ENCODE data around the gene ABCB6. TPM values are rescaled to one million over a fixed set of nuclear protein-coding genes. Genes with fewer than 3 reads are reported as not detected.

Gene ABCB6
- total RNA-seq, 2 donors from 2014 or later: 16.9 to 27.1 TPM

DNA sequence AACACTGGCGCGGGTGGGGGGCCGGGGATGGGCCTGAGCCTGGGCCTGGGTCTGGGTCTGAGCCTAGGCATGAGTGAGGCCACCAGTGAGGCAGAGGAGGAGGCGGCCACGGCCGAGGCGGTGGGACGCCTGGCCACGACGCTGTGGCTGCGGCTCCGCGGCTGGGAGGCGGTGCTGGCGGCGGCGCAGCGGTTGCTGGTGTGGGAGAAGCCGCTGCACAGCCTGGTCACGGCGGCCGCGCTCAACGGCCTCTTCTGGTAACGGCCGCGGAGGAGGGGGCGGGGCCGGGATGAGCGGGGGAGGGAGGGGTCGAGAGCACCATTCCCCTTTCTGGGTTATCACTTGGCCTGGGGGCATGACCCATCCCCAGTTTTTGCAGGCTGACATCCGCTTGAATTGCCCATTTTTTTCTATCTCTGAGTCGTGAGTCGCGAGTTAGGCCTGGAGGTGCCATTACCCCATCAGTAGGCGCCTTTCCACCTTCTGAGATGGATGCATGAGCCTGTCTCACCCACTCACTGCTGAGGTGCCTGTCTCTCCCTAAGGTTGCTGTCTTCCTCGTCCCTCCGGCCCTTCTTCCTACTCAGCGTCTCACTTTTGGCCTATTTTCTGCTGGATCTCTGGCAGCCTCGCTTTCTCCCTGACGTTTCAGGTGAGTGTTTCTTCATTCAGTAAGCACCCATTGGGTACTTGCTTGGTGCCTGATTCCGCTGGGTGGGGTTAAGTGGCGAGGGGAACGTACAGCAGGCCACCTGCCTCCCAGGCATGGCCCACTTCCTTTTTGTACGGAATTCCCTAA, 40.2 kb downstream of the ABCB6 start:
- Histone ChIP-seq H3K27ac (peak overlapping the region; percentile 100), H3K4me1 (peaks cover 8% of the 10 kb centered on the region), H3K4me3 (peak overlapping the region; percentile 76), H3K27me3 (no peaks in the 10 kb centered on the region), H3K36me3 (peaks cover 26% of the 10 kb centered on the region), H3K9me3 (no peaks in the 10 kb centered on the region), H3K9ac (ENCODE audit: low read depth in 2 of 2, low read length in 2 of 2) (peak overlapping the region; percentile 64 to 97)
- no peak for TF ChIP-seq CTCF (IDR thresholded peaks at IDR 0.05)
- intact Hi-C loops (cut with DNase I): loop anchor here (2.0 kb wide), 1 partner anchor 28 kb away; the partner anchor contains the start of gene ZFAND2B
- peak; percentile 71 for DNase-seq

DNA sequence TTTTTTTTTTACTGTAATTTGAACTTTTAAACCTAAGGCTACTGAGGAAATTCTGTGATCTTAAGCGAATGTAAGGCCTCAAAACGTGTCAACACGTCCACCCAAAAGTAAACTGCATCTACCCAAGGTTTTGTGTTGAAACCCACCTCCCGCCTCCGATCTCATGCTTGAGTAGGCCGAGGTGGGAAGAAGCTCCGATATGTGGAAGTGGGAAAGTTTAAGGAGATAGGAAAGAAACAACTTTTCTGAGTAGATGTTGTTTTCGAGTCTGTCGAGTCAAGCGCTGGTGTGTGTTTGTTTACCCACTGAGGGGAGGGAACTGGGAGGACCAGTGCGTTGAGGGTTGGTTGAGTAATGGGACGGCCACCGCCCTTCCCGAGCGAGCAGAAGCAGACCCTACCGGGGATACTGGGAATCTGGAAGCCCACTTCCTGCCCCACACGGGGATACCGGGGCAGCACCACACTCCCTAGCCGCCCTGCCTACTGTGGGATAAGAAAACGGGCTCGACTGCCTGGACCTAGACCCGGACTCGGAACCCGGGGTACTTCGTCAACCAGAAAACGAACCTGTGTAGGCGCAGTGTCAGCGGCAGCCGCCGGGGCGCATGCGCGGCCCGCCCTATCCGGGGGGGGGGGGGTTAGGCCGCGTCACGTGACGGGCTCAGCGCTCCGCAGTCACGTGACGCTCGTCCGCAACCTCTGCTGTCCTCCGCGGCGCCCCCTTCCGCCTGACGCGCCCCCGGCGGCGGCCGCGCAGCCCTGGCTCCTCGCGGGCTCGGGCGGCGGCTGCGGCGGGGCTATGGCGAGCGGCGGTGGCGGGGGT, 41.0 kb downstream of the ABCB6 start, which contains the start of gene RETREG2:
Gene RETREG2, plus strand, starts transcription at position 724 of the 825 bp plus-strand sequence. Its CDS starts 78 bp downstream, at position 802.
- intact Hi-C loops (cut with DNase I): loop anchor here (2.0 kb wide), 1 partner anchor 29 kb away; the partner anchor contains the start of gene ZFAND2B
- H3K36me3 ChIP-seq: peaks cover 26% of the 10 kb centered on the region
- H3K4me1 ChIP-seq: peaks cover 8% of the 10 kb centered on the region
- H3K27me3 ChIP-seq: no peaks in the 10 kb centered on the region
- peak within 1 kb of the TSS; percentile 85 to 97 for H3K9ac ChIP-seq (ENCODE audit: low read depth in 2 of 2, low read length in 2 of 2)
- peak within 1 kb of the TSS; percentile 100 for H3K27ac ChIP-seq
- DNase-seq: peak; percentile 92
- H3K9me3 ChIP-seq: no peaks in the 10 kb centered on the region
- TF ChIP-seq CTCF (IDR thresholded peaks at IDR 0.05): no peak
- peak within 1 kb of the TSS; percentile 76 for H3K4me3 ChIP-seq

DNA sequence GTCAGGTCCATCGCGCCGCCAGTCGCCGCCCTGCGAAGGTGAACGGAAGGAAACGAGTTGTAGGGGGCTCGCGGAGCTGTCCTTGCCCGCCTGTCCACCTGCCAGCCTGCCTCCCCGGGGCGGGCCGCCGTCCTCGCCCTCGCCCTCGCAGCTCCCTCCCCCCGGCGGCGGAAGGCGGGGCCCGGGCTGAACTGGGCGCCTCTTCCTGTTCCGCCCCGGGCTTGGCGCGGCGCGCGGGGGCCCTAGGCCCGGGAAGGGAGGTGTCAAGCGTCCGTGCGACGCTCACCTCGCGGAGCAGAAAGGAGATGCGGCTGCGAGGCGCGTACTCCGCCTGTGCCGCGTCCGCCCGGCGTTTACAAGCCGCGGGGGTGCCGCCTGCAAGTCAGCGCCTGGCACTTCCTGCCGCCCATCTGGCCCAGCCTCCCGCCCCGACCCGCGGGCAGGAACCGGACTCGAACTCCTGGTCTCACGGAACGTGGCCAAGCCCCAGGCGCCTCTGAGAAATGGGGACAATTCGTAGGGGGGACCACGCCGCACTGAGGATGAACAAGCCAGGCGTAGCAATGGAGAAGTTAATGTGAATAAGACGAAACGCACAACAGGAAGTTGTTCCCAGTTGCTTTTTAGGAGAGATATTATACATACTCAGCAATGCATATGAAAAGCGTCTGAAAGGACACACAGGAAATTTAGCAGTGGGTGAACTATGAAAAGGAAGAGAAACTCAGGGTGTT, 41.8 kb downstream of the ABCB6 start, which contains the start of gene CNPPD1:
Gene CNPPD1, minus strand, starts transcription at position 108 of the 734 bp plus-strand sequence. Its CDS starts 97 bp downstream, at position 11.
- no peaks in the 10 kb centered on the region for H3K9me3 ChIP-seq
- peaks cover 8% of the 10 kb centered on the region for H3K4me1 ChIP-seq
- H3K36me3 ChIP-seq: peaks cover 19% of the 10 kb centered on the region
- peak; percentile 92 for DNase-seq
- no peaks in the 10 kb centered on the region for H3K27me3 ChIP-seq
- peak within 1 kb of the TSS; percentile 85 to 97 for H3K9ac ChIP-seq (ENCODE audit: low read depth in 2 of 2, low read length in 2 of 2)
- TF ChIP-seq CTCF (IDR thresholded peaks at IDR 0.05): no peak
- H3K4me3 ChIP-seq: peak within 1 kb of the TSS; percentile 76
- intact Hi-C loops (cut with DNase I): no loop called here
- H3K27ac ChIP-seq: peak within 1 kb of the TSS; percentile 100

GRCh38 chr2:219175928-219176817, 42.6 kb downstream of the ABCB6 start:
- Histone ChIP-seq H3K9me3 (no peaks in the 10 kb centered on the region), H3K27ac (peak overlapping the region; percentile 100), H3K4me1 (peaks cover 8% of the 10 kb centered on the region), H3K36me3 (peaks cover 11% of the 10 kb centered on the region), H3K27me3 (no peaks in the 10 kb centered on the region), H3K9ac (ENCODE audit: low read depth in 2 of 2, low read length in 2 of 2) (peak overlapping the region; percentile 85 to 97), H3K4me3 (peak overlapping the region; percentile 76)
- peak; percentile 63 for DNase-seq
- no peak for TF ChIP-seq CTCF (IDR thresholded peaks at IDR 0.05)
- intact Hi-C loops (cut with DNase I): no loop called here
